GM06990 (cell line): ENCODE measurements around the gene ZNF674.
"Not testable (repeated sequence)": the region's sequence is repeated elsewhere in the genome, so short reads cannot be mapped to it uniquely, and the experiment has no call there.

ENCODE experiments used
- DNase-seq: peaks from one replicate; pipeline ENCODE4 v3.0.0-alpha.2; 2011; ENCODE audit not compliant: insufficient read length; ENCODE audit errors: extremely low read depth
- H3K27me3 ChIP-seq: replicated peaks from 2 replicates; pipeline ENCODE4 v1.6.0; 2011; ENCODE audit warnings: low read length; ENCODE audit not compliant: control insufficient read depth, insufficient read depth
- H3K36me3 ChIP-seq: 2 replicates; pipeline ENCODE4 v1.5.1; 2011; ENCODE audit warnings: low read length; ENCODE audit not compliant: control insufficient read depth, insufficient read depth
- H3K4me3 ChIP-seq: replicated peaks from 2 replicates; pipeline ENCODE4 v1.5.1; 2011; ENCODE audit warnings: low read depth, mild to moderate bottlenecking, control low read depth, low read length
- TF ChIP-seq, protein P1 (sequence below): IDR thresholded peaks from 2 replicates; pipeline ENCODE4 v1.5.1; 2011; ENCODE audit warnings: low read length, control low read depth, mild to moderate bottlenecking, inconsistent platforms; ENCODE audit not compliant: insufficient read depth, poor library complexity, severe bottlenecking

ZNF674 gene

DNA sequence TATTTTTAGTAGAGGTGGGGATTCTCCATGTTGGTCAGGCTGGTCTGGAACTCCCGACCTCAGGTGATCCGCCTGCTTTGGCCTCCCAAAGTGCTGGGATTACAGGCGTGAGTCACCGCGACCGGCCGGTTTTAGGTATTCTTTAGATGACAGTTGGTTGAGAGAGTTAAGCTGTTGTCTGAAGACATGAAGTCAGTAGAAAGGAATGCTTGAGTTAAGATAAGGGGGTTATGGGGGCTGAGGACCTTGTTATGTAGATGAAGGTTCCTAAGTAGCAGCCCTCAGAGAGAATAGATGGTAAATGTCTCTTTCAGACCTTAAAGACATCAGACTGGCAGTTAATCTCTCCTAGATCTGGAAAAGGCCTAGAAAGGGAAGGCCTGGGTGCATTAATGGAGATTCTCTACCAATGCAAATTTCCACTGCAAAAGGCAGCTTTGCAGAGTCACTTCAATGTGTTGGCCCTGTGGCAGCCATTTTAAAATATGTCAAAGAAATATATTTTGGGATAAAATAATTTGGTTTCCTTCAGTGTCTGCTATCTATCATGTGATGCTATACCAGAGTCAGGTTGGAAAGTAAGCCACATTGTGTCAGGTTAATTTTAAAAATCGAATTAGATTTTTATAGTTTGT, 6.4 kb upstream of the ZNF674 start:
- no peaks in the 10 kb centered on the region for H3K36me3 ChIP-seq
- H3K4me3 ChIP-seq: no peak overlapping the region
- no peak for DNase-seq
- H3K27me3 ChIP-seq: no peaks in the 10 kb centered on the region
- TF ChIP-seq, protein P1, sequence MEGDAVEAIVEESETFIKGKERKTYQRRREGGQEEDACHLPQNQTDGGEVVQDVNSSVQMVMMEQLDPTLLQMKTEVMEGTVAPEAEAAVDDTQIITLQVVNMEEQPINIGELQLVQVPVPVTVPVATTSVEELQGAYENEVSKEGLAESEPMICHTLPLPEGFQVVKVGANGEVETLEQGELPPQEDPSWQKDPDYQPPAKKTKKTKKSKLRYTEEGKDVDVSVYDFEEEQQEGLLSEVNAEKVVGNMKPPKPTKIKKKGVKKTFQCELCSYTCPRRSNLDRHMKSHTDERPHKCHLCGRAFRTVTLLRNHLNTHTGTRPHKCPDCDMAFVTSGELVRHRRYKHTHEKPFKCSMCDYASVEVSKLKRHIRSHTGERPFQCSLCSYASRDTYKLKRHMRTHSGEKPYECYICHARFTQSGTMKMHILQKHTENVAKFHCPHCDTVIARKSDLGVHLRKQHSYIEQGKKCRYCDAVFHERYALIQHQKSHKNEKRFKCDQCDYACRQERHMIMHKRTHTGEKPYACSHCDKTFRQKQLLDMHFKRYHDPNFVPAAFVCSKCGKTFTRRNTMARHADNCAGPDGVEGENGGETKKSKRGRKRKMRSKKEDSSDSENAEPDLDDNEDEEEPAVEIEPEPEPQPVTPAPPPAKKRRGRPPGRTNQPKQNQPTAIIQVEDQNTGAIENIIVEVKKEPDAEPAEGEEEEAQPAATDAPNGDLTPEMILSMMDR: no peak

DNA sequence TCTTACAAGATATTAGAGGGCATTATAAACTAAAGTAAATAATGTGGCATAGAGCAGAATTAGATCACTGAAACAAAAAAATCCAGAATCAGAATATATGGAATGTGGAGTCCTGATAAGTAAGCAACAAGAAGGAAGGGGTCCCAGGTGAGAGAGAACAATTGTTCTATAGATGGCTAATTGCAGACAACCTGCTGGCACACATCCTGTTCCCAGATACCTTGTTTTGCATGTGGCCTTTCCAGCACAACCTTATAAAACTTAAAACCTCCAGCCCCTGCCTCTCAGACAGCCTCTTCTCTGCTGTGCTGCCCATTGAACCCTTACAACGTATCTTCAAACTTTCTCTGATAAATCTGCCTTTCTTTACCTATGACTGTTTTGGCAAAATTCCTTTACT, 4.7 kb upstream of the ZNF674 start:
- Histone ChIP-seq H3K4me3 (no peak overlapping the region), H3K27me3 (no peaks in the 10 kb centered on the region), H3K36me3 (no peaks in the 10 kb centered on the region)
- DNase-seq: no peak
- TF ChIP-seq, protein P1: no peak

DNA sequence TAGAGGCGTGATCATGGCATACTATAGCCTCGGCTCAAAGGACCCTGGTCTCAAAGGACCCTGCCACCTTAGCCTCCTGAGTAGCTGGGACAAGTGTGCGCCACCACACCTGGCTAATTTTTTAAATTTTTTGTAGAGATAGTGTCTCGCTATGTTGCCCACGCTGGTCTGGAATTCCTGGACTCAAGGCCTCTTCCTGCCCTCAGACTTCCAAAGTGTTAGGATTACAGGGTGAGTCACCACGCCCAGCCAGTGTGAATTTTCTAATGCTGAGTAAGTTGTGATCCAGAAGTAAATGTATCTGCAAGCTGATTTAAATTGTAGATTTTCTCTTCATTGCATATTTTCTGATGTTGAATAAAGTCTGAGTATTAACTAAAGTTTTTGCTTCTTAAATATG, 2.6 kb upstream of the ZNF674 start:
- DNase-seq: no peak
- Histone ChIP-seq H3K36me3 (no peaks in the 10 kb centered on the region; the same call in 1 of the 2 replicates), H3K4me3 (no peak overlapping the region), H3K27me3 (no peaks in the 10 kb centered on the region)
- TF ChIP-seq, protein P1: no peak

DNA sequence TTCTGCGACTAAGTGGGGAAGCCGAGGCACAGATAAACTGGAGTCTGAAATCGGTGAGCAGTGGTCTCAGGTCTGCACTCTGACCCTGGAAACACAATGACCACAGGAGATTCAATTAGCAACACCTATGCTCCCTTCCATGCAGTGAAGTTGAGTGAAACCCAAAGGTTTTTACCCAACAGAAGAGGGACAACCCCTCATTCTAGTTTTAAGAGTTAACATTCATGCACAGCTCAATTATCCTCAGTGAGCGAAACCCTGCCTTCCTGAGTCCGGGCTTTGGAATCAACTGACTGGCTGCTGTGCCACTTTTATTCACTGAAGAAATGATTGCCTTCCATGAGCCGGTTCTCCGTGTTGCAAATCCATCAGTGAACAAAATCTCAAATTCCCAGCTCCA, 694 bp downstream of the ZNF674 start:
- not testable (repeated sequence) for DNase-seq, H3K27me3 ChIP-seq, H3K36me3 ChIP-seq
- peak overlapping the region; percentile 78 for H3K4me3 ChIP-seq

DNA sequence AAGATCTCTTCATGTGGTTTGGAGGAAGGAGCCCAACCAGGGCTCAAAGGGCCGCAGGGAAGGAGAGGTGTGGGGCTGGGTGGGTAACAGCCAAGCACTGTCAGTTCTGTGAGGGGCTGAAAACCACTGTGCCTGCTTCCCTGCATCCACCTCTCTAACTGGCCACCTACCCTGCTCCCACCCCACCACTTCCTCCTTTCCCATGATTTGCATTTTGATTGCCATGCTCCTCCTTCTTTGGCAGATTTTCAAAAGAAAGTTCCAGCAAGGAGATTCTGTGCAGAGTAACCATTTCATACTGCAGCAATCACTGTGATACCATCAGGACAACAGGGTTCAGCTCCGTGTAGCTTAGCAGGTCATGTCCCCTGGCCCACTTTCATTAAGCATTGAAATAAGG, 1.8 kb downstream of the ZNF674 start:
- Histone ChIP-seq H3K4me3 (no peak overlapping the region), H3K27me3 (no peaks in the 10 kb centered on the region), H3K36me3 (no peaks in the 10 kb centered on the region; the same call in 1 of the 2 replicates)
- no peak for DNase-seq
- TF ChIP-seq, protein P1: no peak

DNA sequence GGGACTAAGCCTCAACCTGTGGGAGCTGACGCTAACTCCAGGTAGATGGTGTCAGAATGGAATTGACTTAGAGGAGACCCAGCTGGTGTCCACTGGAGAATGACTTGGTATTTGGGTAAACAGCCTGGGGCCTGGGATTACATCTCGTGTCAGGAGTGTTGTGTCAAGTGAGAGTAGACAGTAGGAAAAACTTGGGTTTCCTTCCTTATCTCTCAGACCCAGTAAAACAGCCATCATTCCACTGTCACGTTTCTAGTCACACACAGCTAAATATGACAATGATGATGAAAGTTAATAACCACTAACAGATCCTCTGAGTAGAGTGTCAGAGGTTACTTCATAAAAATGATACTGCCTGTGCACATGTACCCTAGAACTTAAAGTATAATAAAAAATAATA, 13.8 kb downstream of the ZNF674 start:
- Histone ChIP-seq H3K36me3 (no peaks in the 10 kb centered on the region), H3K27me3 (no peaks in the 10 kb centered on the region), H3K4me3 (no peak overlapping the region)
- TF ChIP-seq, protein P1: no peak
- DNase-seq: no peak

DNA sequence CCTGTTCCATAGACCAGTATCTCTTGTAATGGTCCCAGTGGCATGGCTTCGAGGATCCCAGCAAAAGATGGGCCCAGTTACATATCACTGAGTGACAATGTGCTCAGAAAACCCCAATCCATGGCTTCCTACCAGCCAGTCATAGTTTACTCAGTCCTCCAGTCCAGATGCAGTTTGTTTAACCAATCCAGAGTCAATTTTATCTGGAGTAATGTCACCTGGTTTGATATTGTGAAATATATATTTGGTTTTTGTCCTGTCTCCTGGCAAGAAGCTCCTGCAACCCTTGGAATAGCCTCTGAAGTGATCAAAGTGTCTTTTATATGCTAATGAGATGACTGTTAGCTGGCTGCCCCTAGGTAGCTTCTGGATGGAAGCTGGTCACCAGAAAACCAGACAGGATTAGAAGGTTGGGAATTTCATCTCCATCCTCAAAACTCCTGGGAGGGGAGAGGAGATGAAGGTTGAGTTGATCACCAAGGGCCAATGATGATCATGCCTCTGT, 14.8 kb downstream of the ZNF674 start:
- H3K4me3 ChIP-seq, H3K36me3 ChIP-seq: not testable (repeated sequence)

DNA sequence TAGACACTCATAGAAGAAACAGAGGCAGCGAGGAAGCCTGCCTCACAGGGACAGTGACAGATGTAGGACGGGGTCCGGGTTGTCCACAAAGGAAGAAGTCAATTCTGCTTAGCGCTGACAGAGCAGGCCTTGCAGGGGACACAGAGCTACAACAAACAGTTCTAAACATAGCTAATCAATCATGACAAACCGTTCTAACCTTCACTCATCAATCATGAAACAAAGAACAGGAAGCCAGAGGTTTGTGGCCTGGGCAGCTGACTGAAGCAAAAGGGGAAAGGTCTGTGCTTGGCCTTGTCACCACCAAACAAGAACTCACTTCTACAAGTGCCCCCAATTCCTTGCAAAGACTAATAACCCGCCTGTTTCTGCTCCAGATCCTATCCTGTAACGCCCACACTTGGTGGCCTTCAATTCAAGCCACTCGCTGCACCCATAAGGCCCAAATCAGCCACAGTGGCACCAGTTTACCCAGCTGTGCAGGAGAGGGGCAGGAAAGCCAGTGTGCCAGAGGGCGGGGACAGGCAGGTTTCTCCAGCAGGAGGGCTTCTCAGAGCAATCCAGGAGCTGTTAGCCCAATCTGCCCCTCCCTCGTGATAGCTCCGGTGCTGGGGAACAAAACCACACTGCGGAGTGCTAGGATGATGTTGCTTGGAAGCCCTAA, 15.3 kb downstream of the ZNF674 start:
- not testable (repeated sequence) for H3K36me3 ChIP-seq, H3K27me3 ChIP-seq, H3K4me3 ChIP-seq, DNase-seq

More for the DNA sequence above, 14.8 kb downstream of the ZNF674 start:
- not testable (repeated sequence) for DNase-seq, H3K27me3 ChIP-seq

DNA sequence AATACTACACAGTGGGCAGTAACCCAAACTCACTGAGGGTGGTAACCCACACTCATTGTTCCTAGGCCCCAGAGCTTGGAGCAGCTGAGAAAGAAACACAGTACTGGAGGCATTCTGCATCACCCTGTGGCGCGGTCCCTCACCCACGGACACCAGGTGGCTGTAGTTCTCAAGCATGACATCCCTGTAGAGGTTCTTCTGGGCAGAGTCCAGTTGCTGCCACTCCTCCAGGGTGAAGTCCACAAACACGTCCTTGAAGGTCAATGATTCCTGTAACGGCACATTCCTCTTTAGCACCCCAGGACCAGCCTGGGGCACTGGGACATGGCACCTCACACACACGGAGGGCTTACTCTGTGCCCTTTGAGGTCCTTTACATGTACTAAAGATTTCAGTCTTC, 16.6 kb downstream of the ZNF674 start:
- H3K4me3 ChIP-seq, DNase-seq, H3K27me3 ChIP-seq, H3K36me3 ChIP-seq: not testable (repeated sequence)
